HepG2 (cell line): ENCODE data around the gene ZNF90. TPM values are rescaled to one million over a fixed set of nuclear protein-coding genes. Genes with fewer than 3 reads are reported as not detected.
A peak's percentile ranks its signal among the peaks of the same experiment; 100 is the strongest.

ENCODE experiments used
- POGZ ChIP-seq: sonication (generic); formaldehyde crosslinking; IDR thresholded peaks from 2 replicates; pipeline ENCODE4 v1.4.0; 2020; ENCODE audit warnings: mild to moderate bottlenecking, missing genetic modification reagents
- SAP130 ChIP-seq: IDR thresholded peaks from 2 replicates; pipeline ENCODE4 v1.6.1; 2016; ENCODE audit warnings: low read depth
- ZFP62 ChIP-seq: sonication (generic); formaldehyde crosslinking; IDR thresholded peaks from 2 replicates; pipeline ENCODE4 v1.4.0; 2020; ENCODE audit warnings: missing genetic modification reagents
- ZFY ChIP-seq: sonication (generic); formaldehyde crosslinking; IDR thresholded peaks from 2 replicates; pipeline ENCODE4 v1.4.0; 2020; ENCODE audit warnings: missing genetic modification reagents
- ZNF713 ChIP-seq: sonication (generic); formaldehyde crosslinking; IDR thresholded peaks from 2 replicates; pipeline ENCODE4 v1.4.0; 2020; ENCODE audit warnings: mild to moderate bottlenecking, missing genetic modification reagents
- polyA plus RNA-seq, 8 experiments: library from polyadenylated mRNA; depleted of rRNA in 3 of 8; stranded (reverse) in 7 of 8; unstranded in 1 of 8; fragments of >200 nt; fragmentation: Illumina TruSeq in 4 of 8; extraction: Trizol in 4 of 8; gene quantifications; 2 replicates each; pipeline versions ENCODE4 v1.2.1 to v1.2.3, GENCODE V29; 2011 to 2016; ENCODE audit warnings: low read depth in 4 of 8, missing spikeins in 1 of 8, mixed read lengths in 1 of 8; ENCODE audit not compliant: insufficient read depth in 1 of 8
- total RNA-seq, 5 experiments: library from RNA; depleted of rRNA; stranded (reverse); fragments of >200 nt; fragmentation: Illumina TruSeq; extraction: Trizol; gene quantifications; 2 replicates each; pipeline ENCODE4 v1.2.3, GENCODE V29; 2016; ENCODE audit warnings: low read depth in 1 of 5
- TF ChIP-seq, protein P1 (sequence below): sonication (generic); formaldehyde crosslinking; IDR thresholded peaks from 2 replicates; pipeline ENCODE4 v1.4.0; 2020; ENCODE audit warnings: mild to moderate bottlenecking, missing genetic modification reagents
- TF ChIP-seq, protein P2 (sequence below): sonication (generic); formaldehyde crosslinking; IDR thresholded peaks from 2 replicates; pipeline ENCODE4 v1.5.0; 2020; ENCODE audit warnings: mild to moderate bottlenecking, missing genetic modification reagents, borderline replicate concordance
- TF ChIP-seq, protein P3 (sequence below): sonication (generic); formaldehyde crosslinking; IDR thresholded peaks from 2 replicates; pipeline ENCODE4 v1.5.1; 2020; ENCODE audit warnings: mild to moderate bottlenecking, missing genetic modification reagents, borderline replicate concordance
- TF ChIP-seq, protein P4 (sequence below): sonication (generic); formaldehyde crosslinking; IDR thresholded peaks from 2 replicates; pipeline ENCODE4 v1.4.0; 2020; ENCODE audit warnings: missing genetic modification reagents
- TF ChIP-seq, protein P5 (sequence below): IDR thresholded peaks from 2 replicates; pipeline ENCODE4 v1.6.1; 2016; ENCODE audit warnings: control low read depth

ZNF90 gene
- total and polyA plus RNA-seq, 2 of the 13 experiments (the other 11 are each of a cell fraction or from before 2014, with no cell fraction given) = 2.1 to 3.8 TPM

DNA sequence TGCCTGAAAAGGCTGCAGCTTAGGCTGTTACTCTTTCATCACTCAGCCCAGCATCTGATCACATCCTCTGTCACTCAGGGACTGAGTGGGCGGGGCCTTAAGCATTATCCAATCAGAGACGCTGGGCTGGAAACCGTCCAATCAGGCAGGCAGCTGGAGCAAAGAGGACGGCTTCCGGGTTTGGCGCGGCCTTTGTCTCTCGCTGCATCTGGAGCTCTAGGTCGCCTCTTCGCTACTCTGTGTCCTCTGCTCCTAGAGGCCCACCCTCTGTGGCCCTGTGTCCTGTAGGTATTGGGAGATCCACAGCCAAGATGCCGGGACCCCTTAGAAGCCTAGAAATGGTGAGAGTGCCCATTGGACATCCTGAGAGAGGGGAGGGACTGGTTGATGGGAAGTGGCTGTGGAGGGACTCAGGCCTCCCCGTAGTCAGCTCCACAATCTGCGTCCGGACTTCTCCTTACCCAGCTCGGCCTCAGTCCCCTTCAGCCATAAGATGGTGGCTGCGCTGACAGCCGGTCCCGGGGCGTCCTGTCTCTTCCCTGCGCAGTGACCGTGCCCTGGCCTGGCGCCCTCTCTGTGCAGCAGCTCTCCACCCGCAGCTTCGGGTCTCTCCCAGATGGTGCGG, 89.3 kb downstream of the ZNF90 start, which contains the start of gene ZNF486 (continued):
- TF ChIP-seq, protein P1, sequence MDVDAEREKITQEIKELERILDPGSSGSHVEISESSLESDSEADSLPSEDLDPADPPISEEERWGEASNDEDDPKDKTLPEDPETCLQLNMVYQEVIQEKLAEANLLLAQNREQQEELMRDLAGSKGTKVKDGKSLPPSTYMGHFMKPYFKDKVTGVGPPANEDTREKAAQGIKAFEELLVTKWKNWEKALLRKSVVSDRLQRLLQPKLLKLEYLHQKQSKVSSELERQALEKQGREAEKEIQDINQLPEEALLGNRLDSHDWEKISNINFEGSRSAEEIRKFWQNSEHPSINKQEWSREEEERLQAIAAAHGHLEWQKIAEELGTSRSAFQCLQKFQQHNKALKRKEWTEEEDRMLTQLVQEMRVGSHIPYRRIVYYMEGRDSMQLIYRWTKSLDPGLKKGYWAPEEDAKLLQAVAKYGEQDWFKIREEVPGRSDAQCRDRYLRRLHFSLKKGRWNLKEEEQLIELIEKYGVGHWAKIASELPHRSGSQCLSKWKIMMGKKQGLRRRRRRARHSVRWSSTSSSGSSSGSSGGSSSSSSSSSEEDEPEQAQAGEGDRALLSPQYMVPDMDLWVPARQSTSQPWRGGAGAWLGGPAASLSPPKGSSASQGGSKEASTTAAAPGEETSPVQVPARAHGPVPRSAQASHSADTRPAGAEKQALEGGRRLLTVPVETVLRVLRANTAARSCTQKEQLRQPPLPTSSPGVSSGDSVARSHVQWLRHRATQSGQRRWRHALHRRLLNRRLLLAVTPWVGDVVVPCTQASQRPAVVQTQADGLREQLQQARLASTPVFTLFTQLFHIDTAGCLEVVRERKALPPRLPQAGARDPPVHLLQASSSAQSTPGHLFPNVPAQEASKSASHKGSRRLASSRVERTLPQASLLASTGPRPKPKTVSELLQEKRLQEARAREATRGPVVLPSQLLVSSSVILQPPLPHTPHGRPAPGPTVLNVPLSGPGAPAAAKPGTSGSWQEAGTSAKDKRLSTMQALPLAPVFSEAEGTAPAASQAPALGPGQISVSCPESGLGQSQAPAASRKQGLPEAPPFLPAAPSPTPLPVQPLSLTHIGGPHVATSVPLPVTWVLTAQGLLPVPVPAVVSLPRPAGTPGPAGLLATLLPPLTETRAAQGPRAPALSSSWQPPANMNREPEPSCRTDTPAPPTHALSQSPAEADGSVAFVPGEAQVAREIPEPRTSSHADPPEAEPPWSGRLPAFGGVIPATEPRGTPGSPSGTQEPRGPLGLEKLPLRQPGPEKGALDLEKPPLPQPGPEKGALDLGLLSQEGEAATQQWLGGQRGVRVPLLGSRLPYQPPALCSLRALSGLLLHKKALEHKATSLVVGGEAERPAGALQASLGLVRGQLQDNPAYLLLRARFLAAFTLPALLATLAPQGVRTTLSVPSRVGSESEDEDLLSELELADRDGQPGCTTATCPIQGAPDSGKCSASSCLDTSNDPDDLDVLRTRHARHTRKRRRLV (CRISPR knock-in tag) = no peak
- TF ChIP-seq ZFP62 (CRISPR knock-in tag) (no peak), ZFY (CRISPR knock-in tag) (peak; percentile 44; the same call in 1 of the 2 replicates), POGZ (CRISPR knock-in tag) (peak; percentile 39; the same call in 1 of the 2 replicates), SAP130 (CRISPR knock-in tag) (peak; percentile 62), ZNF713 (no peak)
- TF ChIP-seq, protein P2, sequence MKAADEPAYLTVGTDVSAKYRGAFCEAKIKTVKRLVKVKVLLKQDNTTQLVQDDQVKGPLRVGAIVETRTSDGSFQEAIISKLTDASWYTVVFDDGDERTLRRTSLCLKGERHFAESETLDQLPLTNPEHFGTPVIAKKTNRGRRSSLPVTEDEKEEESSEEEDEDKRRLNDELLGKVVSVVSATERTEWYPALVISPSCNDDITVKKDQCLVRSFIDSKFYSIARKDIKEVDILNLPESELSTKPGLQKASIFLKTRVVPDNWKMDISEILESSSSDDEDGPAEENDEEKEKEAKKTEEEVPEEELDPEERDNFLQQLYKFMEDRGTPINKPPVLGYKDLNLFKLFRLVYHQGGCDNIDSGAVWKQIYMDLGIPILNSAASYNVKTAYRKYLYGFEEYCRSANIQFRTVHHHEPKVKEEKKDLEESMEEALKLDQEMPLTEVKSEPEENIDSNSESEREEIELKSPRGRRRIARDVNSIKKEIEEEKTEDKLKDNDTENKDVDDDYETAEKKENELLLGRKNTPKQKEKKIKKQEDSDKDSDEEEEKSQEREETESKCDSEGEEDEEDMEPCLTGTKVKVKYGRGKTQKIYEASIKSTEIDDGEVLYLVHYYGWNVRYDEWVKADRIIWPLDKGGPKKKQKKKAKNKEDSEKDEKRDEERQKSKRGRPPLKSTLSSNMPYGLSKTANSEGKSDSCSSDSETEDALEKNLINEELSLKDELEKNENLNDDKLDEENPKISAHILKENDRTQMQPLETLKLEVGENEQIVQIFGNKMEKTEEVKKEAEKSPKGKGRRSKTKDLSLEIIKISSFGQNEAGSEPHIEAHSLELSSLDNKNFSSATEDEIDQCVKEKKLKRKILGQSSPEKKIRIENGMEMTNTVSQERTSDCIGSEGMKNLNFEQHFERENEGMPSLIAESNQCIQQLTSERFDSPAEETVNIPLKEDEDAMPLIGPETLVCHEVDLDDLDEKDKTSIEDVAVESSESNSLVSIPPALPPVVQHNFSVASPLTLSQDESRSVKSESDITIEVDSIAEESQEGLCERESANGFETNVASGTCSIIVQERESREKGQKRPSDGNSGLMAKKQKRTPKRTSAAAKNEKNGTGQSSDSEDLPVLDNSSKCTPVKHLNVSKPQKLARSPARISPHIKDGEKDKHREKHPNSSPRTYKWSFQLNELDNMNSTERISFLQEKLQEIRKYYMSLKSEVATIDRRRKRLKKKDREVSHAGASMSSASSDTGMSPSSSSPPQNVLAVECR (CRISPR knock-in tag) = peak; percentile 24; the same call in 1 of the 2 replicates
- TF ChIP-seq, protein P3, sequence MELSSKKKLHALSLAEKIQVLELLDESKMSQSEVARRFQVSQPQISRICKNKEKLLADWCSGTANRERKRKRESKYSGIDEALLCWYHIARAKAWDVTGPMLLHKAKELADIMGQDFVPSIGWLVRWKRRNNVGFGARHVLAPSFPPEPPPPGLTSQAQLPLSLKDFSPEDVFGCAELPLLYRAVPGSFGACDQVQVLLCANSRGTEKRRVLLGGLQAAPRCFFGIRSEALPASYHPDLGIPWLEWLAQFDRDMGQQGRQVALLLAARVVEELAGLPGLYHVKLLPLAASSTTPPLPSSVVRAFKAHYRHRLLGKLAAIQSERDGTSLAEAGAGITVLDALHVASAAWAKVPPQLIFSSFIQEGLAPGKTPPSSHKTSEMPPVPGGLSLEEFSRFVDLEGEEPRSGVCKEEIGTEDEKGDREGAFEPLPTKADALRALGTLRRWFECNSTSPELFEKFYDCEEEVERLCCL = no peak
- TF ChIP-seq, protein P4, sequence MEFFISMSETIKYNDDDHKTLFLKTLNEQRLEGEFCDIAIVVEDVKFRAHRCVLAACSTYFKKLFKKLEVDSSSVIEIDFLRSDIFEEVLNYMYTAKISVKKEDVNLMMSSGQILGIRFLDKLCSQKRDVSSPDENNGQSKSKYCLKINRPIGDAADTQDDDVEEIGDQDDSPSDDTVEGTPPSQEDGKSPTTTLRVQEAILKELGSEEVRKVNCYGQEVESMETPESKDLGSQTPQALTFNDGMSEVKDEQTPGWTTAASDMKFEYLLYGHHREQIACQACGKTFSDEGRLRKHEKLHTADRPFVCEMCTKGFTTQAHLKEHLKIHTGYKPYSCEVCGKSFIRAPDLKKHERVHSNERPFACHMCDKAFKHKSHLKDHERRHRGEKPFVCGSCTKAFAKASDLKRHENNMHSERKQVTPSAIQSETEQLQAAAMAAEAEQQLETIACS (CRISPR knock-in tag) = no peak
- TF ChIP-seq, protein P5, sequence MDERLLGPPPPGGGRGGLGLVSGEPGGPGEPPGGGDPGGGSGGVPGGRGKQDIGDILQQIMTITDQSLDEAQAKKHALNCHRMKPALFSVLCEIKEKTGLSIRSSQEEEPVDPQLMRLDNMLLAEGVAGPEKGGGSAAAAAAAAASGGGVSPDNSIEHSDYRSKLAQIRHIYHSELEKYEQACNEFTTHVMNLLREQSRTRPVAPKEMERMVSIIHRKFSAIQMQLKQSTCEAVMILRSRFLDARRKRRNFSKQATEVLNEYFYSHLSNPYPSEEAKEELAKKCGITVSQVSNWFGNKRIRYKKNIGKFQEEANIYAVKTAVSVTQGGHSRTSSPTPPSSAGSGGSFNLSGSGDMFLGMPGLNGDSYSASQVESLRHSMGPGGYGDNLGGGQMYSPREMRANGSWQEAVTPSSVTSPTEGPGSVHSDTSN (CRISPR knock-in tag) = peak; percentile 81
